DMS53 treated with DMSO at 0.1 percent for 48 hours (cell line): ENCODE data around the gene MAN2A1.
A peak's percentile ranks its signal among the peaks of the same experiment; 100 is the strongest.

Source experiments
- DNase-seq: peaks from one replicate; lab custom pipeline; 2025; ENCODE audit not compliant: unreplicated experiment; lab: John Stamatoyannopoulos, UW

MAN2A1 gene

DNA sequence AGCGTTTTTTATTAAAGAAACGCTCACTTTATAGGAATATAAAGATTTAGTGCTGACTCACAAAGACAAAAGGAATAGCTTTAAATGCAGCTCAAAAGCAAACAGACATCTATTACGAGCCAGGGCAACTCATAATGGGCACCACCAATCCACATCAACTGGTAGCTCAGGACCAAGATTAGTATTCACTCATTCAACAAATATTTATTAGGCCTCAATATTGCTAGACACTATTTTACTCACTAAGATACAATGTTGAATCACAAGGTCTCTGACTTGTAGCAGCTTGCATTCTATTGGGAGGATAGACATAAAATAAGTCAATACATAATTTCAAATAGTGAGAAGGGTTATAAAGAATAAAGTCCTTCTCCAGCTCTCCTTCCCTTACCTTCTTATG, 8.0 kb upstream of the MAN2A1 start:
- no peak for DNase-seq

DNA sequence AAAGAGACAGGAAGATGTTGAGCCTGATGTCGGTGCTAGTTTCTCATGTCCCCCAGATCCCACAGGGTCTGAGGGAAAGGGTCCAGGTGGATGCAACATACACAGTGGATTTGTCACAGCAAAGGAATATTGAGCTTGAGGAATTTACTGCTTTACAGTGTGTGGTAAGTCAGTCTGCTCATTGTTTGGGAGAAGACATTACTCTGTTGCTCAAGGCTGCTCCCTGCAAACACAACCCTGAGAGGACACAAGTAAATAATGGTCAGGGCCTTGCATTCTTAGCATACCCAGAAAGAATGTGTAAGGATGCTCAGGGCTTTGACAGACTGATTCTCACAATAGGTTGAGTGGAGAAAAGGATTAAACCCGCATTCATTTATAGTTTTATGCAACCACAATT, 7.3 kb upstream of the MAN2A1 start:
- no peak for DNase-seq

DNA sequence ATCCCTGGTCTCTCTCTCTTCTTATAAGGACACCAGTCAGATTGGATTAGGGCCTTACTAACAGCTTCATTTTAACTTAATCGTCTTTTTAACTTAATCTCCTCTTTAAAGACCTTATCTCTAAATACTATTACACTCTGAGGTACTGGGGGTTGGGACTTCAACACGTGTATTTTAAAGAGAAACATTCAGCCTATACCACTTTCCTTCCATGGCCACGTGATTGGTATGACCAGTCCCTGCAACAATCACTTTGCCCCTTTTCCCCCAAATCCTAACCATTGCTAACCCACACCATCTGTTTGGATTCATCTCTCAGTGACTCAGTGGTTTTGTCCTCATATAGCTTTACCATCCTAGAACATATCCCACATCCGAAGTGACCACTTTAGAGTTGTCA, 3.8 kb upstream of the MAN2A1 start:
- no peak for DNase-seq

GRCh38 chr5:109688630-109688969, 1.1 kb upstream of the MAN2A1 start:
- DNase-seq = peak; percentile 92

- peak; percentile 92 for DNase-seq
Observed at GRCh38 chr5:109688970-109689739, 572 bp upstream of the MAN2A1 start.

GRCh38 chr5:109690242-109690974, 681 bp downstream of the MAN2A1 start:
- no peak for DNase-seq

GRCh38 chr5:109690975-109691574, 1.3 kb downstream of the MAN2A1 start:
- peak; percentile 66 for DNase-seq

DNA sequence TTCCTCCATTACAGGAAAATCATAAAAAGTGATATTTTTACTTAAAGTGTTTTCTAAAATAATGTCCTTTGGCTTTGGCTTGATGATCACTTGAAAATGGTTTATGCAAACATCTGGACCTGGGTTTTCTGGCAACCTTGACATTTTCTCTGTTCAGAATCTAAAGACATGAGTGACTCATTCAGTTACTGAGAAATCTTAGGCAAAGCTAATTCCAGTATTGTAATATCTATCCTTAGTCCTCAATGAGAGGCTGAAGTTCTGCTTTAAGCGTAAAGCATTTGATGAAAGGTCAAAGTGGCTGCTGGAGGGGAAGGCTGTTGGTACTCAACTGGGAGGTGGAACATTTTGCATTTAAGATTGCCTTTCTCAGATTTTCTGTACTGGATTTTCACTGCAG, 2.3 kb downstream of the MAN2A1 start:
- DNase-seq = no peak

DNA sequence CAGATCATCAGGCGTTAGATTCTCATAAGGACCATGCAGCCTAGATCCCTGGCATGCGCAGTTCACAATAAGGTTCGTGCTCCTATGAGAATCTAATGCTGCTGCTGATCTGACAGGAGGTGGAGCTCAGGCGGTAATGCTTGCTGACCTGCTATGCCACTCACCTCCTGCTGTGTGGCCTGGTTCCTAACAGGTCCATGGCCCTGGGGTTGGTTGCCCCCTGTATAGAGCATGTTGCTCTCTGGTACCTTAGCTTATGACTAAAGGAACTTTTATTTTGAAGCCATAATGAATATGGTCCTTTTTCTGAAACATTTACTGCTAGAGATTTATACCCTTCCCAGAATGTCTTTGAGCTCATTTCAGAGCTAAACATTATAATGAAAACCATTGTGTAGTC, 3.1 kb downstream of the MAN2A1 start:
- no peak for DNase-seq

DNA sequence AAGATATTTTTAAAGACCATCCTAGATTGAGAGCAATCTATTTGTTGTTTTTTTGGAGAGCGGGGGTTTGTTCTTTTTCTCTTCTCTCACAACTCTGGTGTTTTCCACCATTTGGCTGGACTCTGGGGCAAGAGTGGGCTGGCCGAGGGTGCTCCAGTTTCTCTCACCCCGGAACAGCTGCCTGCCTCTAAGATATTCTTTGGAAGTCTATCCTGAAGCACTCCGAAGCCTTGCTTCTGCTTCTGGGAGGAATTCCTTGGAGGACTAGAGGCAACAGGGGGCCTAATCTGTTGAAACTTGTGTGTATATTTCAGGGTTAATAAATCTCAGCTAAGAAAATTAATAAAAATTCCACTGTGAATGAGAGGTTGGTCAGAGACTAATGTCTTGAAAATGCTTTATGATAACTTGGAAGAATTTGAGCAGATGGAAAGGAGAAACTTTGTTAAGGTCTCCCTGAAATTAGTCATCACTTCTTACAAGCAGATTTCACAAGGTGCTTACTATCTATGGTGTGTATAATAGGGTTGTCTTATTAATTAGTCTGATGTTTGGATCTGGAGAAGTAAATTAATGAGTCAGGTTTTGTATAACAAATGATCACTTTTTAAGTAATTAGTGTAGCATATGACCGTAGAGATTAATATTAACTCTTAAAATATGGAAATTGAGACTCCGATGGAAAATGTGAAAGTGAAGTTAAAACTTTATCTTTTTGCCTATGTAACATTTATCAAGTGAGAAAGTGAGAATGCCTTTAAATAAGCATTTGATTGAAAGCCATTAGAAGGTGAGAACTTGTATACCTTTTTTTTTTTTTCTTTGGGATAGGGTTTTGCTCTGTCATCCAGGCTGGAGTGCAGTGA, 4.0 kb downstream of the MAN2A1 start:
- DNase-seq = no peak

GRCh38 chr5:109694451-109694891, 4.7 kb downstream of the MAN2A1 start:
- DNase-seq = no peak

- DNase-seq = no peak
Observed at GRCh38 chr5:109695005-109695926, 5.5 kb downstream of the MAN2A1 start.

DNA sequence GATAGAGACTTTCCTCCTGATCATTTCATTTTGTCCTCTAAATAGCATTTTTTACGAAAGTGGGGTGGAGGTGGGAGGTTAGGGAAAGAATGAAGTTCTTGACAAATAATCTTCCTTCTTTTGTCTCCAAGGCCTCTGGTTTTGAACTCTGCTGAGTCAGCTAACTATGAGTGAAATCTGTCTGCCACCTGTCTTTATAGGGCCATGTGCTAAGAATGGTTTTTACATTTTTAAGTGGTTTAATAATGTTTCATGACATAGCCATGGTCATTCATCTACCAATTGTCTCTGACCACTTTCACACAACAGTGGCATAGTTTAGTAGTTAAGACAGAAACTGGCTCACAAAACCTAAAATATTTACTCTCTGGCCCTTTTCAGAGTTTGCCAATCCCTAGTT, 7.6 kb downstream of the MAN2A1 start:
- no peak for DNase-seq

GRCh38 chr5:109700516-109701153, 10.9 kb downstream of the MAN2A1 start:
- DNase-seq = no peak

GRCh38 chr5:109701252-109701651, 11.5 kb downstream of the MAN2A1 start:
- DNase-seq = no peak

GRCh38 chr5:109701792-109702191, 12.1 kb downstream of the MAN2A1 start:
- no peak for DNase-seq

DNA sequence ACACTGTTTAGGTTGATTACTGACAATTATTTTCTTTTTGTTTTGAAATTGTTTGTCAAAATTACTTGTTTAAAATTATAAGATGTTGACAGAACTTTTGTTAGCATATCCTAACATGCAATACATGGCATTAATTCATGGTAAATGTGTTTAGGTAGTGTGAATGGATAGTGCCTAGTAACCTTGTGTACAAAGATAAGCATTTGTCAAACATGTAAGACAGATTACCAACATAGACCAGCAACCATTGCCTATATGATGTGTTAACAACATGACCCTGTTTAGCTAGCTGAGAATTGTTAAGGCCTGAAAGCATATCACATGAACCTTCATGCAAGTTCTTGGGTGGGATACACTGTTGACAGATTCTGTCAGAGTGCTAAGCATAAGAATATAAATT, 13.4 kb downstream of the MAN2A1 start:
- DNase-seq = no peak

- no peak for DNase-seq
Observed at GRCh38 chr5:109703829-109704228, 14.1 kb downstream of the MAN2A1 start.

DNA sequence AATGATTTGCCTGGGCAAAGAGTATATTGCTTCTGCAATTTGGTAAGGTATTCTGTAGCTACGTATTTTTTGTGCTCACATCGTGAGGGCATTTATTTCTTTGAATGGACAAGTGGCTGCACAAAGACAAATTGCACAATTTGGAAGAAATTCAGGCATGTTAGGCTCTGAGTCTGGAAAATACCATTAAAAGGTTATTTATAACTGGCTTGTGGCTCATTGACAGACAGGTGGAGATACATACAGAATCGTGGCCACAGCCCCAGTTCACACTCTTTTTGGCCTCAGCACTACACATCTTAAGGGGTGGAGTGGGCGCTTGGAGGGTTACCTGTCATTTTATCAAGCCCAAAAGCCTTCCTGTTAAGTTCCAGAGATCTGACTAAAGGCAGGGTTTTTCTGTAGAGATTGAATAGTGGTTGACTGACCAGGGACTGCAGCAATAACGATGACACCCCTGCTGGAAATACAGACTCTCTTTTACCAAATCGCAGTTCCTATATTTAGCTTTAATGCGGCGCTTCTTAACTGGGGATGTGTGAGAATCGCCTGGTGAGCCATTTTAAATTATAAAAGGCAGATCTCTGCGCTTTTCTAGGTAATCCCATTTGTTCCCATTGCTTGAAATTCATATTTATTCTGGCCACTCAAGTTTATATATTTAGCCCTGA, 14.7 kb downstream of the MAN2A1 start:
- no peak for DNase-seq
